Nucleus accumbens (tissue), 56 donors: ENCODE data around the gene CDIPT.

Experiments used
- DNase-seq, 56 donors: peaks; one replicate each; lab custom pipeline; 2025; lab: John Stamatoyannopoulos, UW

Gene CDIPT

DNA sequence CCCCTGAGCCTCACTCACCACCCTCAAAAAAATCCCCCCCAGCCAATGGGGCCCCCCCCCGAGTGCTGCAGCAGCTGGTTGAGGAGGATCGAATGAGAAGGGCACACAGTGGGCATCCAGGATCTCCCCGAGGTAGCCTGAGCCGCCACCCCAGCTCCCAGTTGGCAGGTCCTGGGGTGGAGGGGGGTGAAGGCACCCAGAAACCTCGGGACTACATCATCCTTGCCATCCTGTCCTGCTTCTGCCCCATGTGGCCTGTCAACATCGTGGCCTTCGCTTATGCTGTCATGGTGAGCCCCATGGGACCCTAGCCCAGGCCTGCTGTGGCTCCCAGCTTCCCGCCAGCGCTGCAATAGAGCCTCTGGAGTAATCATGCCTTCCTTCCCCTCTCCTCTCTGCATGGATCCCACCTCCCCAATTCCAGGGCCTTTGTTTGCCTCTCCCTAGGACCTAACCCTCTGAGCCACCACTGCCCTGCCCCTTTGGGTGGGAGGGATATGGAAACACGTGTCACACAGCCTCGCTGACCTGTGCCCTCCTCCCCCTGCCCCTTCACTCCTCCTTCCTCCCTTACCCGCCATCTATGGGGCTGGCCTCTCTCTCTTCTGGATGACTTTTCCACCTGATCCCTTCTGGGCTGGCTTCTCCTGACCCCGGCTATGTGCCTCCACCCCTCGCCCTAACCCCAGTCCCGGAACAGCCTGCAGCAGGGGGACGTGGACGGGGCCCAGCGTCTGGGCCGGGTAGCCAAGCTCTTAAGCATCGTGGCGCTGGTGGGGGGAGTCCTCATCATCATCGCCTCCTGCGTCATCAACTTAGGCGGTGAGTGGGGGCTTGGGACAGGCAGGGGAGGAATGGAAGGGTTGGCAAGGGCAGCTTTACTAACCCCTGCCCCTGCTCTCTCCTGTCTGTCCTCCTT, 49.1 kb downstream of the CDIPT start:
- peak in 1 of 56 donors; percentile 2 for DNase-seq

DNA sequence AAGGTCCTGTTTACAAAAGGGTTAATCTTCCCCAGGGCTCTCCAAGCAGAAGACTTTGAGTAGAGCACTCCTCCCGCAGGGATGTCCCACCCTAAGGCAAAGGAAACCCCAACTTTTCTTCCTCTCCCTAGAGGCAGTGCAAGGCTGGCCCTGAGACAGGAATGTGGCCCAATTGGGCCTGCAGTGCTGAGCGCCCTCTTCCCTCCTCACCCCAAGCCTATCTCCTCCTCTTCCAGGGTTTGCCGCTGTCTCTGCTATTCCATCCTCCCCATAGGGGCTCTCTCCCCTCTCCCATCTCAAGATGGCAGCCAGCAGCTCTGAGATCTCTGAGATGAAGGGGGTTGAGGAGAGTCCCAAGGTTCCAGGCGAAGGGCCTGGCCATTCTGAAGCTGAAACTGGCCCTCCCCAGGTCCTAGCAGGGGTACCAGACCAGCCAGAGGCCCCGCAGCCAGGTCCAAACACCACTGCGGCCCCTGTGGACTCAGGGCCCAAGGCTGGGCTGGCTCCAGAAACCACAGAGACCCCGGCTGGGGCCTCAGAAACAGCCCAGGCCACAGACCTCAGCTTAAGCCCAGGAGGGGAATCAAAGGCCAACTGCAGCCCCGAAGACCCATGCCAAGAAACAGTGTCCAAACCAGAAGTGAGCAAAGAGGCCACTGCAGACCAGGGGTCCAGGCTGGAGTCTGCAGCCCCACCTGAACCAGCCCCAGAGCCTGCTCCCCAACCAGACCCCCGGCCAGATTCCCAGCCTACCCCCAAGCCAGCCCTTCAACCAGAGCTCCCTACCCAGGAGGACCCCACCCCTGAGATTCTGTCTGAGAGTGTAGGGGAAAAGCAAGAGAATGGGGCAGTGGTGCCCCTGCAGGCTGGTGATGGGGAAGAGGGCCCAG, 50.0 kb downstream of the CDIPT start:
- peak in 5 of 56 donors; percentile 14 to 47 (median 26) for DNase-seq

GRCh38 chr16:29811896-29812665, 50.9 kb downstream of the CDIPT start, which contains the start of gene PRRT2:
TSS of gene PRRT2 (plus strand) at chr16:29812193. CDS start at chr16:29813055, 862 bp downstream.
- DNase-seq: peak in 49 of 56 donors; percentile 39 to 85 (median 67)

GRCh38 chr16:29811170-29811895, 51.7 kb downstream of the CDIPT start:
- peak; percentile 49 to 98 (median 87) for DNase-seq

- DNase-seq: no peak
Measured at GRCh38 chr16:29810699-29811169, 52.3 kb downstream of the CDIPT start.

DNA sequence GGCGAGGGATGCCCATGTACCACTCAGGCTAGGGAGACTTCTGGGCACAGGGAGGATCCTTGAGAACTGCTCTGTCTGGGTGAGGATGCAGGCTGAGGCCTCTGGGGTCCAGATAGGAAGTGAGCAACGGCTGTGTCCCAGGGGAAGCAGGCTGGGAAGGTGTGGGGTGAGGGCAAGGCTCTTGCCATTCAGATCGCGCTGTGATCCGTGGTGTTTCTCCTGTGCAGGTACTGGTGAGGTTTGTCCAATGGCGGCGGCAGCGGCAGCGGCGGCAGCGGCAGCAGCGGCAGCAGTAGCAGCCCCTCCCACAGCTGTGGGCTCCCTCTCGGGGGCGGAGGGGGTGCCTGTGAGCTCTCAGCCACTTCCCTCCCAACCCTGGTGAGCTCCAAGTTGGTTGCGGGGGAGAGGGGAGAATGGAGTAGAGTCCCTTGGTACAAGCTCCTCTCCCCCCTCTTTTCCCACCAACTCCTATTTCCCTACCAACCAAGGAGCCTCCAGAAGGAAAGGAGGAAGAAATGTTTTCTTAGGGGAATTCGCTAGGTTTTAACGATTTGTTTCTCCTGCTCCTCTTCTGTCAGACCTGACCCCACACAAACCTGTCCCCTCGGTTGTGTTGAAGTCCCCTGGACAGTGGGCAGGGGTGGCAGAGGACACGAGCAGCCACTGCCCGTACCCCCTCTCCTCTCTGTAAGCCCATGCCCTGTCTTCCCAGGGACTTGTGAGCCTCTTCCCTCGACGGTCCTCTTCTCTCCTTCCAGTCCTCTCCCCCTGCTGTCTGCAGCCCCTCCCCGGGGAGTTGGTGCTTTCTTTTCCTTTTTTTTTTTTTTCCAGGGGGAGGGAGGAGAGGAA, 53.0 kb downstream of the CDIPT start:
- DNase-seq: peak in 19 of 56 donors; percentile 4 to 52 (median 22)

DNA sequence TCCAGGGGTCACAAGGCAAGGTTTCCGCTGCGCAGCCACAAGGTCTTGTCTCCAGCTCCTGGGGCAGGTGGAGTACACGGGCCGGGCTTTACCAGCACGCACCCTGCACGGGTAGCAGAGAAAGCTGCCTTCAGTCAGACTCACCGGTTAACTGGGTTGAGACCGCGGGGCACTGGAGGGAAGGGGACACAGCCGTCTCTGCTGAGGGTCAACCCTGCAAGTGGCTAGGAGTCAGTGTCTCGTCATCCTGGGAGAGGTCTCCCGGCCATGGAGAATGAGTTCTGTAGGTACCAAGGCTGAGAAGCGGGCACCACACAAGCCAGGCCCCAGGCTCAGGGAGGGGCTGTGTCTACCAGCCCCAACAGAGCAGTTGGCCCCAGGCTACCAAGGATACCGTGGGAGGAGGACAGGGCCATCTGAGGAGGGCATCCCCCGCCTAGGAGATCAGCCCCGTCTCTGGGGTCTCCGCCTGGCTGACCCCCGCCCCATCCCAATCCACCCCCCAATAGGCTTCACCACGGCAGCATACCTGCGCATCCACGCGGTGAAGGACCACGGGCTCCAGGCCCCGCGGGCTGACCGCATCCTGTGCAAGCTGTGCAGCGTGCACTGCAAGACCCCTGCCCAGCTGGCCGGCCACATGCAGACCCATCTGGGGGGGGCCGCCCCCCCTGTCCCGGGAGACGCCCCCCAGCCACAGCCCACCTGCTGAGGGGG, 53.8 kb downstream of the CDIPT start:
- DNase-seq: no peak
